Endothelial cell (in vitro differentiated cells): Measurements from ENCODE around the gene GH2. TPM values are rescaled to one million over a fixed set of nuclear protein-coding genes. Genes with fewer than 3 reads are reported as not detected.

Experiments used
- DNase-seq: peaks from one replicate; pipeline ENCODE4 v3.0.0; 2021; ENCODE audit warnings: low spot score
- H3K27ac Mint-ChIP-seq: one replicate; pipeline ENCODE4 v1.8.0; 2021; ENCODE audit warnings: mixed read lengths, inconsistent platforms; ENCODE audit not compliant: unreplicated experiment
- H3K27me3 Mint-ChIP-seq: one replicate; pipeline ENCODE4 v1.8.0; 2021; ENCODE audit warnings: mild to moderate bottlenecking, moderate library complexity, mixed read lengths, inconsistent platforms; ENCODE audit not compliant: unreplicated experiment
- H3K36me3 Mint-ChIP-seq: one replicate; pipeline ENCODE4 v1.8.0; 2021; ENCODE audit warnings: mild to moderate bottlenecking, low read depth, mixed read lengths, inconsistent platforms; ENCODE audit not compliant: unreplicated experiment
- H3K4me1 Mint-ChIP-seq: one replicate; pipeline ENCODE4 v1.8.0; 2021; ENCODE audit warnings: mild to moderate bottlenecking, mixed read lengths, inconsistent platforms; ENCODE audit not compliant: unreplicated experiment
- H3K4me3 Mint-ChIP-seq: one replicate; pipeline ENCODE4 v1.8.0; 2021; ENCODE audit warnings: mild to moderate bottlenecking, mixed read lengths, inconsistent platforms; ENCODE audit not compliant: unreplicated experiment
- H3K9me3 Mint-ChIP-seq: one replicate; pipeline ENCODE4 v1.8.0; 2021; ENCODE audit warnings: mixed read lengths, inconsistent platforms; ENCODE audit not compliant: unreplicated experiment
- total RNA-seq: library from RNA; stranded (reverse); fragmentation: NEBNext Ultra II Directional; extraction: Animal tissue kit (Norgen Biotek cat#: 25700); gene quantifications from one replicate; pipeline ENCODE4 v1.2.1, GENCODE V29; 2021; ENCODE audit not compliant: unreplicated experiment
- TF ChIP-seq, protein P1 (sequence below): fragments of 200-600 bp; sonication (generic); IDR thresholded peaks from one replicate; pipeline ENCODE4 v1.5.0; 2021; ENCODE audit warnings: antibody characterized with exemption; ENCODE audit not compliant: unreplicated experiment

Gene GH2
- total RNA-seq, 1 donor from 2014 or later: not detected

- Mint-ChIP-seq H3K9me3 (no peaks in the 10 kb centered on the region), H3K36me3 (no peaks in the 10 kb centered on the region), H3K27me3 (peaks cover 6% of the 10 kb centered on the region), H3K27ac (no peak overlapping the region), H3K4me3 (no peak overlapping the region), H3K4me1 (peaks cover 2% of the 10 kb centered on the region)
- TF ChIP-seq, protein P1, sequence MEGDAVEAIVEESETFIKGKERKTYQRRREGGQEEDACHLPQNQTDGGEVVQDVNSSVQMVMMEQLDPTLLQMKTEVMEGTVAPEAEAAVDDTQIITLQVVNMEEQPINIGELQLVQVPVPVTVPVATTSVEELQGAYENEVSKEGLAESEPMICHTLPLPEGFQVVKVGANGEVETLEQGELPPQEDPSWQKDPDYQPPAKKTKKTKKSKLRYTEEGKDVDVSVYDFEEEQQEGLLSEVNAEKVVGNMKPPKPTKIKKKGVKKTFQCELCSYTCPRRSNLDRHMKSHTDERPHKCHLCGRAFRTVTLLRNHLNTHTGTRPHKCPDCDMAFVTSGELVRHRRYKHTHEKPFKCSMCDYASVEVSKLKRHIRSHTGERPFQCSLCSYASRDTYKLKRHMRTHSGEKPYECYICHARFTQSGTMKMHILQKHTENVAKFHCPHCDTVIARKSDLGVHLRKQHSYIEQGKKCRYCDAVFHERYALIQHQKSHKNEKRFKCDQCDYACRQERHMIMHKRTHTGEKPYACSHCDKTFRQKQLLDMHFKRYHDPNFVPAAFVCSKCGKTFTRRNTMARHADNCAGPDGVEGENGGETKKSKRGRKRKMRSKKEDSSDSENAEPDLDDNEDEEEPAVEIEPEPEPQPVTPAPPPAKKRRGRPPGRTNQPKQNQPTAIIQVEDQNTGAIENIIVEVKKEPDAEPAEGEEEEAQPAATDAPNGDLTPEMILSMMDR: no peak
- no peak for DNase-seq
These were observed 27.0 kb downstream of the GH2 start for GRCh38 chr17:63854709-63855108.

DNA sequence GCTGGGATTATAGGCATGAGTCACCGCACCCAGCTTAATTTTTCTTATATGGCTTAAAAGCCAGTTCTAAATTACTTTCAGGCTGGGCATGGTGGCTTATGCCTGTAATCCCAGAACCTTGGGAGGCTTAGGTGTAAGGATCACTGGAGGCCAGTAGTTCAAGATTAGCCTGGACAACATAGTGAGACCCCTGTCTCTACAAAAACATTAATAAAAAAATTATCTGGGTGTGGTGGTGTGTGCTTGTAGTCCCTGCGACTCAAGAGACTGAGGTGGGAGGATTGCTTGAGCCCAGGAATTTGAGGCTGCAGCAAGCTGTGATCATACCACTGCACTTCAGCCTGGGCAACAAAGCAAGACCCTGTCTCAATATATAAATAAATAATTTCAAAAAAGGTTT lies 28.5 kb downstream of the GH2 start:
- Mint-ChIP-seq H3K9me3 (no peaks in the 10 kb centered on the region), H3K27ac (no peak overlapping the region)
- TF ChIP-seq, protein P1: no peak

GRCh38 chr17:63850401-63850800 lies 31.3 kb downstream of the GH2 start:
- H3K36me3 Mint-ChIP-seq: peaks cover 5% of the 10 kb centered on the region
- TF ChIP-seq, protein P1: no peak
- no peak overlapping the region for H3K27ac Mint-ChIP-seq
- no peaks in the 10 kb centered on the region for H3K9me3 Mint-ChIP-seq
- peaks cover 9% of the 10 kb centered on the region for H3K27me3 Mint-ChIP-seq
- no peak overlapping the region for H3K4me3 Mint-ChIP-seq
- H3K4me1 Mint-ChIP-seq: peaks cover 8% of the 10 kb centered on the region
- DNase-seq: no peak

More for the DNA sequence above, 28.5 kb downstream of the GH2 start:
- H3K4me3 Mint-ChIP-seq: no peak overlapping the region
- peaks cover under 1% of the 10 kb centered on the region for H3K36me3 Mint-ChIP-seq
- peaks cover 9% of the 10 kb centered on the region for H3K27me3 Mint-ChIP-seq
- DNase-seq: no peak
- peaks cover 4% of the 10 kb centered on the region for H3K4me1 Mint-ChIP-seq

DNA sequence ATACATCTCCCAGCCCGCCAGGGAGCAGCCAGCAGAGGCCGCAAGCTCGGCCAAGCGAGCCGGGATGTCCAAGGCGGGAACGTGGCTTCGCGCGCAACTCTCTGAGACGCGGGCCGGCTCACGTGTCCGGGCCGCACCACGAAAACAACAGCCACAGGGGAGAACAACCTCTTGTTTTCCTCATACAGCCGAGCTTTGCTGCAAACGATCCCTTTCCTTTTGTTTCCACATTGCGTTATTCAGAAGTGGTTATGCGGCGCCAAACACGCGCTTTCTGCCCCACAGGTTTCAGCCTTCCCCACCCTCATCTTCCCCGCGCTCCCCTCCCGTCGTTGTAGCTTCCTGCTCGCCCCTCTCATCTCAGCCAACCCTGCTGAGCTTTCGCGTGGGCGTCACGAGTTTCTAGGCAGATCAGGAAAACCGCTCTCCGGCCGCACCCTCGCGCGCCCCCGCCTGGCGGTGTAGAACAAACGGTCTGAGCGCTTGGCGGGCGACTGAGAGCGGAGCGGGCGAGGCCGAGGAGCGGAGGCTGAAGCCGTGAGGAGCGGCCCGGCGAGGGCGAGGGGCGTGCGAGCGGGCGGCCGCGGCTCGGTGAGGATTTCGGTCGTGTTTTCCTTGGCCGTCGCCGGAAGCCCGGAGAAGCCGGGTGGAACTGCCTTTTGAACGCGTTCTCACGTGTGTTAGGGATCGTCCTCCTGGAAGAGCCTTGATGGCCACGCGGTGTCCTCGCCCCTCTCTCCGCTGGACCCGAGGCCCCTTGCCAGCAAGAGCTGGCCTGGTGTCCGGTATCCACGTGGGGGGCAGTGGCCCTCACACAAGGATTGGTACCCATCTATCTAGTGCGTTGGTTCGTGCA lies 32.7 kb downstream of the GH2 start:
- TF ChIP-seq, protein P1: peak; percentile 49
- Mint-ChIP-seq H3K9me3 (no peaks in the 10 kb centered on the region), H3K27me3 (peaks cover 9% of the 10 kb centered on the region), H3K4me1 (peaks cover 8% of the 10 kb centered on the region), H3K36me3 (peaks cover 5% of the 10 kb centered on the region), H3K4me3 (peak overlapping the region; percentile 75), H3K27ac (peak overlapping the region; percentile 92)
- DNase-seq: peak; percentile 89

DNA sequence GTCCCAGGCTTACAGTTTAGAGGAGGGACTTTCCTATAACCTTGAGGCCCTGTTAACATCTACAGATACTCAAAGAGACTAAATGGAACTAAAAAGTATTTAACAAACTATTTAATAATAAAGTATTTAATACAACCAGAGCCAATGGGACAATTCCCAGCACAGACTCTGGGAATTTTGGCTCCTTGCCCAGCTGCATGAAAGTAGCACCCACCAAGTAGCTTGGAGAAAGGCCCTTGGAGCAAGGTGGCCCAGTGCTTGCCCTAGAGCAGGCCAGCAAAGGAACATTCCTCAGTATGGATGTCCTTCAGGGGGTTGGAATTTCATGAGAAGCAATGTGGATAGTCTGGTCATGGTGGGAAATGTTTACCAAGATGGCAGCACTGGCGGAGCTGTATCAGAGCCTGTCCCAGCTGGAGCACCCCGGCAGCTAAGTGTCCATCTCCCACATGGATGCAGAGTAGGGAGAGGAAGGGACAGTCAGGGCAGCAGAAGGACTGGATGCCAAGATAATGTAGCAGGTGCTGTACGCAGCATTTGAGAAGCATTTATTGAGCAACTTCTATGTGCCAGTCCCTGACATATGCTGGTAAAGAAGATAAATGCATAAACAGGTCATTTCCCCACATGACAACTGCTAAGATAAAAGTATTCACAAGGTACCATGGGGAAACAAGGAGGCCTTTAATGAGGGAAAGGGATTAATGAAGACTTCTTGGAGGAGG lies 34.1 kb downstream of the GH2 start:
- H3K9me3 Mint-ChIP-seq: no peaks in the 10 kb centered on the region
- no peak overlapping the region for H3K4me3 Mint-ChIP-seq
- DNase-seq: no peak
- H3K27ac Mint-ChIP-seq: no peak overlapping the region
- peaks cover 9% of the 10 kb centered on the region for H3K27me3 Mint-ChIP-seq
- peaks cover 12% of the 10 kb centered on the region for H3K4me1 Mint-ChIP-seq
- peaks cover 5% of the 10 kb centered on the region for H3K36me3 Mint-ChIP-seq
- TF ChIP-seq, protein P1: no peak
